ENCODE results near the gene CLIP4.
"Not testable (repeated sequence)": the region's sequence is repeated elsewhere in the genome, so short reads cannot be mapped to it uniquely, and the experiment has no call there.

CLIP4 gene, protein sequence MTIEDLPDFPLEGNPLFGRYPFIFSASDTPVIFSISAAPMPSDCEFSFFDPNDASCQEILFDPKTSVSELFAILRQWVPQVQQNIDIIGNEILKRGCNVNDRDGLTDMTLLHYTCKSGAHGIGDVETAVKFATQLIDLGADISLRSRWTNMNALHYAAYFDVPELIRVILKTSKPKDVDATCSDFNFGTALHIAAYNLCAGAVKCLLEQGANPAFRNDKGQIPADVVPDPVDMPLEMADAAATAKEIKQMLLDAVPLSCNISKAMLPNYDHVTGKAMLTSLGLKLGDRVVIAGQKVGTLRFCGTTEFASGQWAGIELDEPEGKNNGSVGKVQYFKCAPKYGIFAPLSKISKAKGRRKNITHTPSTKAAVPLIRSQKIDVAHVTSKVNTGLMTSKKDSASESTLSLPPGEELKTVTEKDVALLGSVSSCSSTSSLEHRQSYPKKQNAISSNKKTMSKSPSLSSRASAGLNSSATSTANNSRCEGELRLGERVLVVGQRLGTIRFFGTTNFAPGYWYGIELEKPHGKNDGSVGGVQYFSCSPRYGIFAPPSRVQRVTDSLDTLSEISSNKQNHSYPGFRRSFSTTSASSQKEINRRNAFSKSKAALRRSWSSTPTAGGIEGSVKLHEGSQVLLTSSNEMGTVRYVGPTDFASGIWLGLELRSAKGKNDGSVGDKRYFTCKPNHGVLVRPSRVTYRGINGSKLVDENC

GRCh38 chr2:29114946-29115609, at the start of gene CLIP4:
TSS of gene CLIP4 (plus strand) at chr2:29115415. CDS start at chr2:29121389, 5,974 bp downstream.
- DNase-seq (ENCODE audit: low read depth): peak; percentile 55

DNA sequence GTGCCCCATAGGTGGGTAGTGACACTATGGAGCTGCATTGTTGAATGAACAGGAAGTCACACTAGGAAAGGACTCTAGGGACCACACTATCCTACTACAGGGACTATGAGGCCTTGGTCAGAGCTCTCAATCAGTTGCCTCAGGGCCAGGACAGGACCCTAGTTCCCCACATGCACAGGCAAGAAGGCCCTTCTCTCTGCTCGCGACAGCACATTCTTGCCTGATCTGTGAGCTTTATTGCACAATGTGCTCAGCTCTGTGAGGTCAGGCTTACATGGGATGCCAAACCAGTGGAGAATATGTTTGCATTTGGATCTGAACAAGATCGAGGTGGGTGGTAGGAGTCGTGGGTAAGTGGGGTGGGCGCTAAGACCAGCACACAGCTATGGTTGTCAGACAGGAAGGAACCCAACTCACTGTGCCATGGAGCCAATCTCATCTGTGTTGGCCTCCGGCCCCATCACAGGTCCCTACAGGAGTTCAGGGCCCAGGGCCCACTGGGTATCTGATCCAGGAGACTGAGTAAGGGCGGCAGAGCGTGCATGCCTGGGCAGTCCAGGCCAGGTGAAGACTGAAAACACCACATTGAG, 48.8 kb upstream of the CLIP4 start:
- DNase-seq (ENCODE audit: low read depth): no peak

- DNase-seq (ENCODE audit: low read depth): no peak
Measured at GRCh38 chr2:29066997-29067605, 48.1 kb upstream of the CLIP4 start.

GRCh38 chr2:29068513-29068912, 46.7 kb upstream of the CLIP4 start:
- no peak for DNase-seq (ENCODE audit: low read depth)

DNA sequence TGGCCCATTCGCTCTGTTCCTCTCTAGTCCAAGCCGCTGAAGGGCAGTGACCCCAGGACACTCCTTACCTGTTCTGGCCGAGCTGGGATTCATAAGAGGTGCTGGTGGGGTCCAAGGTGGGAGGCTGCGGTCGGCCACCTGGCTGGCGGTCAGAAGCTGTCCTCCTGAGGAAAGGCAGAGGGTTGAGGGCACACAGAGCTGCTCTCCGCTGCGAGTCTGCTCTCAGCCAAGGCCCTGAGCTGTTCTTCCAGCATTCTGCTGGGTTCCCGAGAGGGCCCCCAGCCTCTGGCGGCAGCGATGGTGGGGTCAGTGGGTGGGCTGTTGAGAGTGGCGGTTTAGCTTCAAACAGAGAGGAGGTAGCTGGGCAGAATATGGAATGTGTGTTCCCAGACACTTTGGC, 44.7 kb upstream of the CLIP4 start:
- no peak for DNase-seq (ENCODE audit: low read depth)

- no peak for DNase-seq (ENCODE audit: low read depth)
Measured at GRCh38 chr2:29071032-29071975, 43.9 kb upstream of the CLIP4 start.

DNA sequence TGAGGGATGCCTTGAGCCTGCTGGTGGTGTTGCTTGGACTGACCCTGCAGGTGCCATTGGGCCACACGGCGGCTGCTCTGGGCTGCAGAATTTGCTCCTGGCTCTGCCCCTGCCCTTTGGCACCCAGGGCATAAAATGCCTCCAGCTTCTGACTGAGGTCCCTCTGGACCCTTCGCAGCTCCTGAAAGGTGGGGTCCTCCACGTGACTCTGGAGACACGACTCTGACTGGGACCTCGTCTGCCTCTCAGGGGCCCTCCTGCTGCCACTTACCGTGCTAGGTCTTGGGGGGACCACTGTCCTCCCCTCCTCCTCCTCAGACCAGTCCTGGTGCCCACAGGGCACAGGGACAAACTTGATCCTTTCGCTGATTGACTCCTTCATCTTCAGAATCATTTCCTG, 43.0 kb upstream of the CLIP4 start:
- DNase-seq (ENCODE audit: low read depth): no peak

- DNase-seq (ENCODE audit: low read depth): no peak
Measured at GRCh38 chr2:29072971-29073725, 42.1 kb upstream of the CLIP4 start.

DNA sequence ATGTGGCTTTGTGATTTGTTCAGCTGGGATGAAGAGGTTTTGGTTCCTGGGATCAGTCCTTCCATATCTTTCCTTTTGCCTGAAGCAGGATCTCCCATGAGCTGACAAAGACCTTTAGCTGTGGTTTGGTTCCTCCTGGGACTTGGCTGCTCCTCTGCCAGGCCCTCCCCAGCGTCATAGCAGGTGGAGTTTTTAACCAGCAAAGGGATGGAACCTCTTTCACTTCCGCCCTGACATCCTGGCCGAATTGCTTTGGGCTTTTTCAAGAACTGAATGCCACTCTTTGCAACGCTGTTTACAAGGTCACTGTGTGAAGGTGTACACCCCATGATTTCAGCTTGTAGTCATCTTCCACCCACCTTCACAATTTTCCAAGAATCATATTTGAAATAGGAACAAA, 41.3 kb upstream of the CLIP4 start:
- no peak for DNase-seq (ENCODE audit: low read depth)

GRCh38 chr2:29074411-29074810, 40.8 kb upstream of the CLIP4 start, which contains the start of gene PCARE:
TSS of gene PCARE (minus strand) at chr2:29074523. CDS start at chr2:29074261, 262 bp downstream.
- no peak for DNase-seq (ENCODE audit: low read depth)

- no peak for DNase-seq (ENCODE audit: low read depth)
Measured at GRCh38 chr2:29075894-29076705, 39.1 kb upstream of the CLIP4 start.

- DNase-seq (ENCODE audit: low read depth): no peak
Measured at GRCh38 chr2:29079887-29080286, 35.3 kb upstream of the CLIP4 start.

GRCh38 chr2:29080886-29081743, 34.1 kb upstream of the CLIP4 start:
- DNase-seq (ENCODE audit: low read depth): no peak

- no peak for DNase-seq (ENCODE audit: low read depth)
Measured at GRCh38 chr2:29082804-29083495, 32.3 kb upstream of the CLIP4 start.

DNA sequence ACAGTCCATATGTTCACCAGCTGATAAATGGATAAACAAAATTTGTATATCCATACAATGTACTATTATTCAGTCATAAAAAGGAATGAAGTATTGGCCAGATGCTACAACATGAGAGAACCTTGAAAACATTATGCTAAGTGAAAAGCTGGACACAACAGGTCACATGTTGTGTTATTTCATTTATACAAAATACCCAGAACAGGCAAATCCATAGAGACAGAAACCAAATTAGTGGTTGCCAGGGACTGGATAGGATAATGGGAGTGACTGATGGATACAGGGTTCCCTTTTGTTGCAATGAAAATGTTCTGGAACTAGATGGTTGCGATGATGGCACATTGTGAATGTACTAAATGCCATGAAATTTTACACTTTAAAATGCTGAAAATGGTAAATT, 30.7 kb upstream of the CLIP4 start:
- no peak for DNase-seq (ENCODE audit: low read depth)

- DNase-seq (ENCODE audit: low read depth): not testable (repeated sequence)
Measured at GRCh38 chr2:29090311-29090710, 24.9 kb upstream of the CLIP4 start.

DNA sequence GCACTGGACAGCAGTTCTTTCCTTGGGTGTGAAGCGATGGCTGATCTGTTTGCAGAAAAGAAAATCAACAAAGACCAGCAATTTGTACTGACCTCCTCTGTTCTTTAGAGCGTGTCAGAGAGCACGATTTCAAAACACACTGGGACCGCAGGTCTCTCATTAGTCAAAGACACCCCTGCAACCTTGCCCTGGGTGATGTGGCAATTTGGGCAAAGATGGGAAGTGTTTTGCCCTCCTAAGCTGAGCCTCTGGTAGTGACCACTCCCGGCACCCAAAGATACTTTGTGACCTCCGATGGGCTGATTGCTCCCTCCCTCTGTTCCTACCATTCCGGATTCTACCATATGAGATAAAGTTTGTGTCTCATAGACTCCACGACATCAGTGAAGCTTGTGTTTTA, 18.2 kb upstream of the CLIP4 start:
- no peak for DNase-seq (ENCODE audit: low read depth)

- no peak for DNase-seq (ENCODE audit: low read depth)
Measured at GRCh38 chr2:29097569-29097968, 17.6 kb upstream of the CLIP4 start.
